H1 (cell line): ENCODE data around the gene ZNF683. TPM values are rescaled to one million over a fixed set of nuclear protein-coding genes. Genes with fewer than 3 reads are reported as not detected.

Experiments used
- BACH1 ChIP-seq: IDR thresholded peaks from 2 replicates; pipeline ENCODE4 v1.6.1; 2012; ENCODE audit warnings: low read length, improper control_type of control experiment
- CBX5 ChIP-seq: fragments of 300-800, 300-1000 bp; sonication (generic); IDR thresholded peaks from 2 replicates; pipeline ENCODE4 v1.7.1; 2016; ENCODE audit warnings: antibody characterized with exemption, low read length, low read depth
- CEBPB ChIP-seq: IDR thresholded peaks from 2 replicates; pipeline ENCODE4 v1.6.1; 2012; ENCODE audit warnings: low read depth, low read length
- CTBP2 ChIP-seq: IDR thresholded peaks from 2 replicates; pipeline ENCODE4 v1.7.0; 2011; ENCODE audit warnings: borderline replicate concordance, mild to moderate bottlenecking, moderate library complexity, mixed read lengths, low read length; ENCODE audit not compliant: insufficient read depth, insufficient read length
- EP300 ChIP-seq, 2 experiments: IDR thresholded peaks; 1 replicate in 1 of 2; 2 replicates in 1 of 2; pipeline ENCODE4 v1.6.1; 2011 to 2012; ENCODE audit warnings: low read depth in 2 of 2, low read length in 2 of 2, mild to moderate bottlenecking in 2 of 2, borderline replicate concordance in 1 of 2, inconsistent platforms in 1 of 2, moderate library complexity in 1 of 2
- HDAC6 ChIP-seq: IDR thresholded peaks from one replicate; pipeline ENCODE4 v1.7.1; 2012; ENCODE audit warnings: low read depth, mild to moderate bottlenecking, inconsistent platforms, low read length, moderate library complexity
- NANOG ChIP-seq: IDR thresholded peaks from 2 replicates; pipeline ENCODE4 v1.6.1; 2011; ENCODE audit warnings: low read length, low read depth, mild to moderate bottlenecking, inconsistent platforms; ENCODE audit not compliant: insufficient read depth, poor library complexity, severe bottlenecking
- NRF1 ChIP-seq: IDR thresholded peaks from 2 replicates; pipeline ENCODE4 v1.6.1; 2011; ENCODE audit warnings: mild to moderate bottlenecking, low read depth, low read length, improper control_type of control experiment
- PHF8 ChIP-seq: fragments of 200-600 bp; sonication (generic); conservative IDR thresholded peaks from 2 replicates; pipeline ENCODE4 v1.7.1; 2012; ENCODE audit warnings: low read depth, mild to moderate bottlenecking, inconsistent platforms, low read length, moderate library complexity
- POLR2AphosphoS5 ChIP-seq: IDR thresholded peaks from 2 replicates; pipeline ENCODE4 v1.6.1; 2011; ENCODE audit warnings: low read depth, low read length
- RFX5 ChIP-seq: IDR thresholded peaks from 2 replicates; pipeline ENCODE4 v1.6.1; 2011; ENCODE audit warnings: low read depth, low read length, improper control_type of control experiment, borderline replicate concordance
- SAP30 ChIP-seq: fragments of 300-600 bp; sonication (generic); IDR thresholded peaks from 2 replicates; pipeline ENCODE4 v1.7.1; 2012; ENCODE audit warnings: low read length, moderate library complexity, mild to moderate bottlenecking, inconsistent platforms; ENCODE audit not compliant: insufficient read depth, insufficient replicate concordance
- SIRT6 ChIP-seq: IDR thresholded peaks from one replicate; pipeline ENCODE4 v1.7.1; 2012; ENCODE audit warnings: low read length, inconsistent platforms
- SP4 ChIP-seq: IDR thresholded peaks from 2 replicates; pipeline ENCODE4 v1.6.1; 2012; ENCODE audit warnings: low read length, inconsistent platforms
- TBP ChIP-seq: IDR thresholded peaks from 2 replicates; pipeline ENCODE4 v1.6.1; 2011; ENCODE audit warnings: low read depth, low read length, improper control_type of control experiment
- TCF12 ChIP-seq: IDR thresholded peaks from 2 replicates; pipeline ENCODE4 v1.6.1; 2011; ENCODE audit warnings: low read depth, mild to moderate bottlenecking, low read length
- USF2 ChIP-seq: IDR thresholded peaks from 2 replicates; pipeline ENCODE4 v1.6.1; 2011; ENCODE audit warnings: low read length, improper control_type of control experiment
- ZNF274 ChIP-seq: IDR thresholded peaks from 2 replicates; pipeline ENCODE4 v1.7.0; 2012; ENCODE audit warnings: low read length, borderline replicate concordance; ENCODE audit errors: extremely low read depth
- polyA plus RNA-seq, 7 experiments: library from polyadenylated mRNA; depleted of rRNA in 3 of 7; stranded (reverse) in 5 of 7; unstranded in 2 of 7; fragments of >200 nt in 5 of 7; fragments of 200-250 nt in 2 of 7; gene quantifications; 1 replicate in 5 of 7; 2 replicates in 1 of 7; 4 replicates in 1 of 7; pipeline versions ENCODE4 v1.2.1 to v1.2.3, GENCODE V29; 2011 to 2013; ENCODE audit warnings: missing spikeins in 2 of 7, mixed read lengths in 2 of 7
- total RNA-seq: library from RNA; stranded (reverse); fragmentation: NEBNext Ultra II Directional; extraction: Animal tissue kit (Norgen Biotek cat#: 25700); gene quantifications from 2 replicates; pipeline ENCODE4 v1.2.1, GENCODE V29; 2021
- TF ChIP-seq, protein P1 (sequence below), 3 experiments: IDR thresholded peaks; 1 replicate in 2 of 3; 2 replicates in 1 of 3; pipeline versions ENCODE4 v1.5.1 to v1.6.1; 2011; ENCODE audit warnings: low read length in 3 of 3, mild to moderate bottlenecking in 3 of 3, inconsistent platforms in 2 of 3, low read depth in 1 of 3, moderate library complexity in 1 of 3; ENCODE audit not compliant: insufficient read depth in 1 of 3; ENCODE audit errors: control extremely low read depth in 1 of 3
- TF ChIP-seq, protein P2 (sequence below): IDR thresholded peaks from 2 replicates; pipeline ENCODE4 v1.6.1; 2011; ENCODE audit warnings: low read depth, mild to moderate bottlenecking, low read length; ENCODE audit not compliant: insufficient read depth

Gene ZNF683
- total and polyA plus RNA-seq, 2 of the 8 experiments (the other 6 are each of a cell fraction or from before 2014, with no cell fraction given): not detected

- TF ChIP-seq USF2 (no peak), CBX5 (no peak), CTBP2 (peak; percentile 70), PHF8 (no peak), NANOG (no peak), TBP (peak; percentile 81), TCF12 (no peak), BACH1 (no peak), SP4 (peak; percentile 42; the same call in 1 of the 2 replicates), RFX5 (no peak), ZNF274 (no peak), EP300 (IDR thresholded peaks at IDR 0.05; ENCODE audit: borderline replicate concordance in 1 of 2, low read depth in 2 of 2, low read length in 2 of 2) (peak in 1 of 2 experiments; percentile 83; a peak in 1 of 3 replicates), SIRT6 (no peak), POLR2AphosphoS5 (peak; percentile 82), SAP30 (no peak), NRF1 (no peak), CEBPB (no peak), HDAC6 (no peak)
- TF ChIP-seq, protein P1, sequence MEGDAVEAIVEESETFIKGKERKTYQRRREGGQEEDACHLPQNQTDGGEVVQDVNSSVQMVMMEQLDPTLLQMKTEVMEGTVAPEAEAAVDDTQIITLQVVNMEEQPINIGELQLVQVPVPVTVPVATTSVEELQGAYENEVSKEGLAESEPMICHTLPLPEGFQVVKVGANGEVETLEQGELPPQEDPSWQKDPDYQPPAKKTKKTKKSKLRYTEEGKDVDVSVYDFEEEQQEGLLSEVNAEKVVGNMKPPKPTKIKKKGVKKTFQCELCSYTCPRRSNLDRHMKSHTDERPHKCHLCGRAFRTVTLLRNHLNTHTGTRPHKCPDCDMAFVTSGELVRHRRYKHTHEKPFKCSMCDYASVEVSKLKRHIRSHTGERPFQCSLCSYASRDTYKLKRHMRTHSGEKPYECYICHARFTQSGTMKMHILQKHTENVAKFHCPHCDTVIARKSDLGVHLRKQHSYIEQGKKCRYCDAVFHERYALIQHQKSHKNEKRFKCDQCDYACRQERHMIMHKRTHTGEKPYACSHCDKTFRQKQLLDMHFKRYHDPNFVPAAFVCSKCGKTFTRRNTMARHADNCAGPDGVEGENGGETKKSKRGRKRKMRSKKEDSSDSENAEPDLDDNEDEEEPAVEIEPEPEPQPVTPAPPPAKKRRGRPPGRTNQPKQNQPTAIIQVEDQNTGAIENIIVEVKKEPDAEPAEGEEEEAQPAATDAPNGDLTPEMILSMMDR (IDR thresholded peaks at IDR 0.05; ENCODE audit: control extremely low read depth in 1 of 3, insufficient read depth in 1 of 3, low read depth in 1 of 3, low read length in 3 of 3): no peak
- TF ChIP-seq, protein P2, sequence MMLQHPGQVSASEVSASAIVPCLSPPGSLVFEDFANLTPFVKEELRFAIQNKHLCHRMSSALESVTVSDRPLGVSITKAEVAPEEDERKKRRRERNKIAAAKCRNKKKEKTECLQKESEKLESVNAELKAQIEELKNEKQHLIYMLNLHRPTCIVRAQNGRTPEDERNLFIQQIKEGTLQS: no peak
Observed at GRCh38 chr1:26412180-26412840, 39.8 kb upstream of the ZNF683 start (continued).
